HCT116 (cell line): Measurements from ENCODE around the gene KATNAL2. TPM values are rescaled to one million over a fixed set of nuclear protein-coding genes. Genes with fewer than 3 reads are reported as not detected.

Experiments
- ATAC-seq: fragments of 200-7000 bp; cut with Tn5 transposase; 2 replicates; pipeline ENCODE4 v1.9.1; 2020; ENCODE audit warnings: mild to moderate bottlenecking, moderate library complexity
- BruUV-seq: library from RNA; stranded (reverse); fragments of 400-500 nt; replicated peaks from 2 replicates; lab custom pipeline; 2021; lab: Mats Ljungman, UMichigan
- CTCF ChIA-PET: fragments of 300-600 bp; sonication (Branson Sonifier 250); formaldehyde crosslinking; loops from one replicate; lab custom pipeline; 2021; ENCODE audit warnings: antibody characterized with exemption; lab: Charles Lee
- POLR2A ChIA-PET: fragments of 300-600, 350-600 bp; sonication (Branson Sonifier 250); formaldehyde crosslinking; loops from one replicate; lab custom pipeline; 2021; ENCODE audit warnings: antibody characterized with exemption; lab: Charles Lee
- RAD21 ChIA-PET, 2 experiments: fragments of 300-600 bp; sonication (Branson Sonifier 250); formaldehyde crosslinking; loops; one replicate each; lab custom pipeline; 2023; ENCODE audit warnings: low total read pairs in 2 of 2; ENCODE audit not compliant: uncharacterized antibody in 2 of 2, unreplicated experiment in 2 of 2, low non-redundant PET in 1 of 2; lab: Charles Lee
- DNase-seq: peaks from one replicate; pipeline ENCODE4 v3.0.0-alpha.2; 2010; ENCODE audit warnings: low read depth, low spot score
- H2AFZ ChIP-seq: fragments of 200-600 bp; shearing (Covaris generic), sonication (generic); 2 replicates; pipeline ENCODE4 v1.6.1; 2017; ENCODE audit warnings: low read depth, mixed run types, mixed read lengths, antibody characterized with exemption, low read length; ENCODE audit not compliant: poor library complexity, severe bottlenecking
- H3K27ac ChIP-seq: 2 replicates; pipeline ENCODE4 v1.5.1; 2012; ENCODE audit warnings: low read depth, low read length
- H3K27me3 ChIP-seq: fragments of 200-600 bp; sonication (generic); 2 replicates; pipeline ENCODE4 v1.6.1; 2016; ENCODE audit warnings: mixed run types, low read length, mixed read lengths; ENCODE audit not compliant: insufficient read depth
- H3K36me3 ChIP-seq, 2 experiments: fragments of 200-500 bp in 1 of 2; fragments of 200-600 bp in 1 of 2; sonication (Bioruptor generic) in 1 of 2; sonication (generic) in 1 of 2; 2 replicates each; pipeline versions ENCODE4 v1.5.1 to v1.6.1; 2014 to 2016; ENCODE audit warnings: low read length in 2 of 2, inconsistent platforms in 1 of 2, mixed read lengths in 1 of 2, mixed run types in 1 of 2; ENCODE audit not compliant: insufficient read depth in 2 of 2, control insufficient read depth in 1 of 2
- H3K4me1 ChIP-seq, 2 experiments: fragments of 200-600 bp in 1 of 2; sonication (generic) in 1 of 2; 2 replicates each; pipeline versions ENCODE4 v1.5.1 to v1.6.1; 2012 to 2017; ENCODE audit warnings: low read length in 2 of 2, inconsistent platforms in 1 of 2, mild to moderate bottlenecking in 1 of 2, mixed read lengths in 1 of 2, mixed run types in 1 of 2, moderate library complexity in 1 of 2; ENCODE audit not compliant: insufficient read depth in 2 of 2, control insufficient read depth in 1 of 2
- H3K4me2 ChIP-seq: fragments of 200-600 bp; sonication (generic); 2 replicates; pipeline ENCODE4 v1.6.1; 2017; ENCODE audit warnings: mixed run types, low read length, mixed read lengths
- H3K4me3 ChIP-seq, 2 experiments: fragments of 200-600 bp in 1 of 2; sonication (generic) in 1 of 2; replicated peaks in 1 of 2; 2 replicates each; pipeline ENCODE4 v1.5.1; 2011 to 2016; ENCODE audit warnings: low read length in 2 of 2, control low read depth in 1 of 2, low read depth in 1 of 2, mild to moderate bottlenecking in 1 of 2, mixed read lengths in 1 of 2, mixed run types in 1 of 2
- H3K79me2 ChIP-seq: fragments of 200-600 bp; sonication (generic); 2 replicates; pipeline ENCODE4 v1.6.1; 2017; ENCODE audit warnings: mild to moderate bottlenecking, mixed run types, low read length, moderate library complexity, mixed read lengths; ENCODE audit not compliant: insufficient read depth
- H3K9ac ChIP-seq: fragments of 200-600 bp; sonication (generic); 2 replicates; pipeline ENCODE4 v1.6.1; 2016; ENCODE audit warnings: low read length, mixed read lengths
- H3K9me2 ChIP-seq: fragments of 200-600 bp; sonication (generic), shearing (Covaris generic); 2 replicates; pipeline ENCODE4 v1.6.1; 2017; ENCODE audit warnings: mixed run types, mild to moderate bottlenecking, moderate library complexity; ENCODE audit not compliant: insufficient read depth
- H3K9me3 ChIP-seq, 2 experiments: fragments of 200-500 bp in 1 of 2; fragments of 200-600 bp in 1 of 2; sonication (Bioruptor generic) in 1 of 2; sonication (generic) in 1 of 2; 2 replicates each; pipeline ENCODE4 v1.6.1; 2014 to 2017; ENCODE audit warnings: low read length in 2 of 2, mixed read lengths in 2 of 2, inconsistent platforms in 1 of 2, low read depth in 1 of 2, mild to moderate bottlenecking in 1 of 2, mixed run types in 1 of 2, moderate library complexity in 1 of 2; ENCODE audit not compliant: control insufficient read depth in 1 of 2, insufficient read depth in 1 of 2
- H4K20me1 ChIP-seq: fragments of 200-600 bp; sonication (generic), shearing (Covaris generic); 2 replicates; pipeline ENCODE4 v1.6.1; 2017; ENCODE audit warnings: mixed run types, mild to moderate bottlenecking, moderate library complexity; ENCODE audit not compliant: insufficient read depth
- ELF1 ChIP-seq: IDR thresholded peaks from 2 replicates; pipeline ENCODE4 v1.6.1; 2012; ENCODE audit warnings: low read depth, borderline replicate concordance
- JUND ChIP-seq: IDR thresholded peaks from 2 replicates; pipeline ENCODE4 v1.6.1; 2012
- POLR2A ChIP-seq: IDR thresholded peaks from 2 replicates; pipeline ENCODE4 v1.7.0; 2011; ENCODE audit warnings: borderline replicate concordance; ENCODE audit not compliant: insufficient read depth, insufficient read length; ENCODE audit errors: extremely low read depth
- RAD21 ChIP-seq: IDR thresholded peaks from 2 replicates; pipeline ENCODE4 v1.6.1; 2012; ENCODE audit warnings: low read depth, mild to moderate bottlenecking
- SIN3A ChIP-seq: IDR thresholded peaks from 2 replicates; pipeline ENCODE4 v1.6.1; 2012; ENCODE audit warnings: low read depth
- intact Hi-C: fragments of 100-400 bp; cut with micrococcal nuclease; formaldehyde crosslinking; loops from 2 replicates; pipeline ENCODE4 v1.10.0; 2022
- total RNA-seq: library from RNA; stranded (reverse); gene quantifications from one replicate; pipeline ENCODE4 v1.2.1, GENCODE V29; 2021; ENCODE audit not compliant: unreplicated experiment
- TF ChIP-seq, protein P1 (sequence below): IDR thresholded peaks from 2 replicates; pipeline ENCODE4 v1.6.1; 2012
- TF ChIP-seq, protein P2 (sequence below), 3 experiments: fragments of 200-600 bp in 1 of 3; sonication (generic) in 1 of 3; IDR thresholded peaks in 2 of 3; conservative IDR thresholded peaks in 1 of 3; 2 replicates each; pipeline ENCODE4 v1.5.1; 2012 to 2017; ENCODE audit warnings: low read depth in 2 of 3, low read length in 2 of 3, antibody characterized with exemption in 1 of 3, borderline replicate concordance in 1 of 3, control low read depth in 1 of 3, mild to moderate bottlenecking in 1 of 3, mixed read lengths in 1 of 3, mixed run types in 1 of 3, moderate library complexity in 1 of 3; ENCODE audit not compliant: insufficient read depth in 1 of 3
- TF ChIP-seq, protein P3 (sequence below): IDR thresholded peaks from 2 replicates; pipeline ENCODE4 v1.6.1; 2012; ENCODE audit warnings: low read depth

The KATNAL2 gene
- total RNA-seq, 1 experiment from 2014 or later: 2.0 TPM

DNA sequence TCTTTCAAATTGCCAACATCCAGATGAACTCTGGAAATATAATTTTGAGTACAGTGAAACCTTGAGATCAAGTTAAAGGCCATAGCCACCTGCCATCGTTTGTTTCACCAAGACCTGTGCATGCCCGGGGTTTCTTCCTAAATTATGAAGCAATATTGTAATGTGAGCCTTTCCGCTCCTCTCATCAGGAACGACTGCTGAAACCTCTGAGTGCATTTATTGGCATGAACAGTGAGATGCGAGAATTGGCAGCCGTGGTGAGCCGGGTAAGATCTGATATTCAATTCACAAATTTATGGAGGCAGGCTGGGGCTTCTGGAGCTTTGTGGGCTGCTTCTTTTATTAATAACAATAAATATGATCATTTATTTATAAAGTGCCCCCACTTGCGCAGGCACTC, 145.7 kb downstream of the KATNAL2 start:
- Histone ChIP-seq H3K4me3 (no peak overlapping the region), H2AFZ (no peak overlapping the region), H3K36me3 (no peaks in the 10 kb centered on the region), H3K9me2 (no peaks in the 10 kb centered on the region), H3K4me2 (no peak overlapping the region), H3K9ac (no peak overlapping the region), H3K27me3 (no peaks in the 10 kb centered on the region), H3K79me2 (no peaks in the 10 kb centered on the region), H3K4me1 (no peaks in the 10 kb centered on the region), H3K9me3 (no peaks in the 10 kb centered on the region), H3K27ac (no peak overlapping the region), H4K20me1 (no peaks in the 10 kb centered on the region)
- TF ChIP-seq, protein P1, sequence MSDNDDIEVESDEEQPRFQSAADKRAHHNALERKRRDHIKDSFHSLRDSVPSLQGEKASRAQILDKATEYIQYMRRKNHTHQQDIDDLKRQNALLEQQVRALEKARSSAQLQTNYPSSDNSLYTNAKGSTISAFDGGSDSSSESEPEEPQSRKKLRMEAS: no peak
- TF ChIP-seq POLR2A (no peak), JUND (no peak), RAD21 (no peak), ELF1 (no peak), SIN3A (no peak)
- TF ChIP-seq, protein P2, sequence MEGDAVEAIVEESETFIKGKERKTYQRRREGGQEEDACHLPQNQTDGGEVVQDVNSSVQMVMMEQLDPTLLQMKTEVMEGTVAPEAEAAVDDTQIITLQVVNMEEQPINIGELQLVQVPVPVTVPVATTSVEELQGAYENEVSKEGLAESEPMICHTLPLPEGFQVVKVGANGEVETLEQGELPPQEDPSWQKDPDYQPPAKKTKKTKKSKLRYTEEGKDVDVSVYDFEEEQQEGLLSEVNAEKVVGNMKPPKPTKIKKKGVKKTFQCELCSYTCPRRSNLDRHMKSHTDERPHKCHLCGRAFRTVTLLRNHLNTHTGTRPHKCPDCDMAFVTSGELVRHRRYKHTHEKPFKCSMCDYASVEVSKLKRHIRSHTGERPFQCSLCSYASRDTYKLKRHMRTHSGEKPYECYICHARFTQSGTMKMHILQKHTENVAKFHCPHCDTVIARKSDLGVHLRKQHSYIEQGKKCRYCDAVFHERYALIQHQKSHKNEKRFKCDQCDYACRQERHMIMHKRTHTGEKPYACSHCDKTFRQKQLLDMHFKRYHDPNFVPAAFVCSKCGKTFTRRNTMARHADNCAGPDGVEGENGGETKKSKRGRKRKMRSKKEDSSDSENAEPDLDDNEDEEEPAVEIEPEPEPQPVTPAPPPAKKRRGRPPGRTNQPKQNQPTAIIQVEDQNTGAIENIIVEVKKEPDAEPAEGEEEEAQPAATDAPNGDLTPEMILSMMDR (IDR thresholded peaks at IDR 0.05 in 2 of 3, conservative IDR thresholded peaks at IDR 0.05 in 1 of 3; ENCODE audit: borderline replicate concordance in 1 of 3, insufficient read depth in 1 of 3, low read depth in 2 of 3, low read length in 2 of 3): no peak
- TF ChIP-seq, protein P3, sequence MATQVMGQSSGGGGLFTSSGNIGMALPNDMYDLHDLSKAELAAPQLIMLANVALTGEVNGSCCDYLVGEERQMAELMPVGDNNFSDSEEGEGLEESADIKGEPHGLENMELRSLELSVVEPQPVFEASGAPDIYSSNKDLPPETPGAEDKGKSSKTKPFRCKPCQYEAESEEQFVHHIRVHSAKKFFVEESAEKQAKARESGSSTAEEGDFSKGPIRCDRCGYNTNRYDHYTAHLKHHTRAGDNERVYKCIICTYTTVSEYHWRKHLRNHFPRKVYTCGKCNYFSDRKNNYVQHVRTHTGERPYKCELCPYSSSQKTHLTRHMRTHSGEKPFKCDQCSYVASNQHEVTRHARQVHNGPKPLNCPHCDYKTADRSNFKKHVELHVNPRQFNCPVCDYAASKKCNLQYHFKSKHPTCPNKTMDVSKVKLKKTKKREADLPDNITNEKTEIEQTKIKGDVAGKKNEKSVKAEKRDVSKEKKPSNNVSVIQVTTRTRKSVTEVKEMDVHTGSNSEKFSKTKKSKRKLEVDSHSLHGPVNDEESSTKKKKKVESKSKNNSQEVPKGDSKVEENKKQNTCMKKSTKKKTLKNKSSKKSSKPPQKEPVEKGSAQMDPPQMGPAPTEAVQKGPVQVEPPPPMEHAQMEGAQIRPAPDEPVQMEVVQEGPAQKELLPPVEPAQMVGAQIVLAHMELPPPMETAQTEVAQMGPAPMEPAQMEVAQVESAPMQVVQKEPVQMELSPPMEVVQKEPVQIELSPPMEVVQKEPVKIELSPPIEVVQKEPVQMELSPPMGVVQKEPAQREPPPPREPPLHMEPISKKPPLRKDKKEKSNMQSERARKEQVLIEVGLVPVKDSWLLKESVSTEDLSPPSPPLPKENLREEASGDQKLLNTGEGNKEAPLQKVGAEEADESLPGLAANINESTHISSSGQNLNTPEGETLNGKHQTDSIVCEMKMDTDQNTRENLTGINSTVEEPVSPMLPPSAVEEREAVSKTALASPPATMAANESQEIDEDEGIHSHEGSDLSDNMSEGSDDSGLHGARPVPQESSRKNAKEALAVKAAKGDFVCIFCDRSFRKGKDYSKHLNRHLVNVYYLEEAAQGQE: no peak
- DNase-seq: no peak
- ChIA-PET POLR2A (no interaction called here), CTCF (no interaction called here), RAD21 (no interaction called here)
- intact Hi-C loops: no loop called here
- no peak for ATAC-seq
- no TSS peak for BruUV-seq
